Measurements from ENCODE around the gene AP1B1. TPM values are rescaled to one million over a fixed set of nuclear protein-coding genes. Genes with fewer than 3 reads are reported as not detected.
"Not testable (repeated sequence)": the region's sequence is repeated elsewhere in the genome, so short reads cannot be mapped to it uniquely, and the experiment has no call there.

The AP1B1 gene
- polyA plus RNA-seq, 1 donor from 2014 or later, result 43.8 TPM

DNA sequence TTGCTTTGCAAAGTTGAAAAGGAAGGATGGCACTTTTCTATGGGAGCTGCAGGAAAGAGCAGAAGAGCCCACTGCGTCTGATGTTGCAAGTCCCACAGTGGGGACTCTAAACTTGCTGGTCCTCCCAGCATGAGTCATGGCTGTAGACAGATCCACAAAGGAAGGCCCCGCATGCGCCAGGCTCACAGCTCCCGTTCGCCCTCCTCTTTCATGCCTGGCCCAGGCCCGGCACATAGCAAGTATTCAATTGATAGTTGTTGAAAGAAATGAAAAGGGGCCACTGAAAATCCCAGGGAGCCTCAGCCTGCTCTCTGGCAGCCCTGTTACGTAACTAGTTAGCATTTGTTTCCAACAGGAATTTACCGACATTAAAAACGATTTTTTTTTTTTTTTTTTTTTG lies 18.9 kb downstream of the AP1B1 start:
- no peak overlapping the region for H3K27ac ChIP-seq (ENCODE audit: low read length)
- H3K27me3 ChIP-seq (ENCODE audit: insufficient read depth, low read depth, low read length), result no peaks in the 10 kb centered on the region
- TF ChIP-seq EP300 (conservative IDR thresholded peaks at IDR 0.05; ENCODE audit: poor library complexity, severe bottlenecking) (no peak), TAF1 (IDR thresholded peaks at IDR 0.05; ENCODE audit: low read depth) (no peak), RAD21 (conservative IDR thresholded peaks at IDR 0.05) (no peak), POLR2AphosphoS5 (IDR thresholded peaks at IDR 0.05) (no peak), MXI1 (conservative IDR thresholded peaks at IDR 0.05; ENCODE audit: poor library complexity, severe bottlenecking) (no peak), EZH2 (IDR thresholded peaks at IDR 0.05; ENCODE audit: borderline replicate concordance, insufficient read depth, low read length, poor library complexity, severe bottlenecking) (no peak)
- TF ChIP-seq, protein P1, sequence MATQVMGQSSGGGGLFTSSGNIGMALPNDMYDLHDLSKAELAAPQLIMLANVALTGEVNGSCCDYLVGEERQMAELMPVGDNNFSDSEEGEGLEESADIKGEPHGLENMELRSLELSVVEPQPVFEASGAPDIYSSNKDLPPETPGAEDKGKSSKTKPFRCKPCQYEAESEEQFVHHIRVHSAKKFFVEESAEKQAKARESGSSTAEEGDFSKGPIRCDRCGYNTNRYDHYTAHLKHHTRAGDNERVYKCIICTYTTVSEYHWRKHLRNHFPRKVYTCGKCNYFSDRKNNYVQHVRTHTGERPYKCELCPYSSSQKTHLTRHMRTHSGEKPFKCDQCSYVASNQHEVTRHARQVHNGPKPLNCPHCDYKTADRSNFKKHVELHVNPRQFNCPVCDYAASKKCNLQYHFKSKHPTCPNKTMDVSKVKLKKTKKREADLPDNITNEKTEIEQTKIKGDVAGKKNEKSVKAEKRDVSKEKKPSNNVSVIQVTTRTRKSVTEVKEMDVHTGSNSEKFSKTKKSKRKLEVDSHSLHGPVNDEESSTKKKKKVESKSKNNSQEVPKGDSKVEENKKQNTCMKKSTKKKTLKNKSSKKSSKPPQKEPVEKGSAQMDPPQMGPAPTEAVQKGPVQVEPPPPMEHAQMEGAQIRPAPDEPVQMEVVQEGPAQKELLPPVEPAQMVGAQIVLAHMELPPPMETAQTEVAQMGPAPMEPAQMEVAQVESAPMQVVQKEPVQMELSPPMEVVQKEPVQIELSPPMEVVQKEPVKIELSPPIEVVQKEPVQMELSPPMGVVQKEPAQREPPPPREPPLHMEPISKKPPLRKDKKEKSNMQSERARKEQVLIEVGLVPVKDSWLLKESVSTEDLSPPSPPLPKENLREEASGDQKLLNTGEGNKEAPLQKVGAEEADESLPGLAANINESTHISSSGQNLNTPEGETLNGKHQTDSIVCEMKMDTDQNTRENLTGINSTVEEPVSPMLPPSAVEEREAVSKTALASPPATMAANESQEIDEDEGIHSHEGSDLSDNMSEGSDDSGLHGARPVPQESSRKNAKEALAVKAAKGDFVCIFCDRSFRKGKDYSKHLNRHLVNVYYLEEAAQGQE (IDR thresholded peaks at IDR 0.05; ENCODE audit: borderline replicate concordance), result no peak
- TF ChIP-seq, protein P2, sequence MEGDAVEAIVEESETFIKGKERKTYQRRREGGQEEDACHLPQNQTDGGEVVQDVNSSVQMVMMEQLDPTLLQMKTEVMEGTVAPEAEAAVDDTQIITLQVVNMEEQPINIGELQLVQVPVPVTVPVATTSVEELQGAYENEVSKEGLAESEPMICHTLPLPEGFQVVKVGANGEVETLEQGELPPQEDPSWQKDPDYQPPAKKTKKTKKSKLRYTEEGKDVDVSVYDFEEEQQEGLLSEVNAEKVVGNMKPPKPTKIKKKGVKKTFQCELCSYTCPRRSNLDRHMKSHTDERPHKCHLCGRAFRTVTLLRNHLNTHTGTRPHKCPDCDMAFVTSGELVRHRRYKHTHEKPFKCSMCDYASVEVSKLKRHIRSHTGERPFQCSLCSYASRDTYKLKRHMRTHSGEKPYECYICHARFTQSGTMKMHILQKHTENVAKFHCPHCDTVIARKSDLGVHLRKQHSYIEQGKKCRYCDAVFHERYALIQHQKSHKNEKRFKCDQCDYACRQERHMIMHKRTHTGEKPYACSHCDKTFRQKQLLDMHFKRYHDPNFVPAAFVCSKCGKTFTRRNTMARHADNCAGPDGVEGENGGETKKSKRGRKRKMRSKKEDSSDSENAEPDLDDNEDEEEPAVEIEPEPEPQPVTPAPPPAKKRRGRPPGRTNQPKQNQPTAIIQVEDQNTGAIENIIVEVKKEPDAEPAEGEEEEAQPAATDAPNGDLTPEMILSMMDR (IDR thresholded peaks at IDR 0.05; ENCODE audit: poor library complexity, severe bottlenecking), result no peak
- H3F3A ChIP-seq (ENCODE audit: insufficient read depth, low read length, poor library complexity, severe bottlenecking), result no peaks in the 10 kb centered on the region
- no peak overlapping the region for H2AFZ ChIP-seq (ENCODE audit: low read depth, low read length)
- no peaks in the 10 kb centered on the region for H3K9me2 ChIP-seq (ENCODE audit: insufficient read depth, low read length)
- H3K4me2 ChIP-seq (ENCODE audit: low read length), result no peak overlapping the region
- H3K9me3 ChIP-seq (ENCODE audit: low read length), result no peaks in the 10 kb centered on the region
- H3K79me2 ChIP-seq (replicated peaks; ENCODE audit: insufficient read depth, low read length), result no peaks in the 10 kb centered on the region
- no peak overlapping the region for H3K9ac ChIP-seq (ENCODE audit: low read length)
- no peaks in the 10 kb centered on the region for H3K36me3 ChIP-seq (ENCODE audit: insufficient read depth, low read length)
- H3K4me3 ChIP-seq (ENCODE audit: low read length), result no peak overlapping the region
- H4K20me1 ChIP-seq (ENCODE audit: insufficient read depth), result no peaks in the 10 kb centered on the region

DNA sequence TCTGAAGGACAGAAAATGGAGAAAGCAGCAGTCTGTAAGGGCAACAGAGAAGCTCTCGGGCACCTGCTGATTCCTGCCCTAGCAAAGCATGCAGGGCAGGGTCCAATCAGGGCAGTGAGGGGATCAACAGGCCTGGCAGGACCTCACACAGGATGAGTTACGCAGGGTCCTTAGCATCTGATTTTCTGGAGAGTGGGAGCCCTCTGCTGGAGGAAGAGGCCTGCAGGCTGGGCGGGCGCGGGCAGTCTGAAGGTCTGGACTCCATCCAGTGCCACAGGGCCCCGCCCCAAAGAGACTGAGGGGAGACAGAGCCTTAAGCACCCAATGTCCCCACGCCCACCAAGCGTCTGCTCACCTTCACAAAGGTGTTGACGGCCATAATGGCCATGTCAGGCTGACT lies 28.9 kb downstream of the AP1B1 start:
- H3K4me2 ChIP-seq (ENCODE audit: low read length), result no peak overlapping the region
- no peak overlapping the region for H2AFZ ChIP-seq (ENCODE audit: low read depth, low read length)
- TF ChIP-seq TAF1 (IDR thresholded peaks at IDR 0.05; ENCODE audit: low read depth), result no peak
- TF ChIP-seq RAD21 (conservative IDR thresholded peaks at IDR 0.05), result no peak
- TF ChIP-seq, protein P2 (IDR thresholded peaks at IDR 0.05; ENCODE audit: poor library complexity, severe bottlenecking), result no peak
- TF ChIP-seq EP300 (conservative IDR thresholded peaks at IDR 0.05; ENCODE audit: poor library complexity, severe bottlenecking), result no peak
- TF ChIP-seq, protein P1 (IDR thresholded peaks at IDR 0.05; ENCODE audit: borderline replicate concordance), result no peak
- no peak for TF ChIP-seq POLR2AphosphoS5 (IDR thresholded peaks at IDR 0.05)
- no peak for TF ChIP-seq MXI1 (conservative IDR thresholded peaks at IDR 0.05; ENCODE audit: poor library complexity, severe bottlenecking)
- no peak for TF ChIP-seq EZH2 (IDR thresholded peaks at IDR 0.05; ENCODE audit: borderline replicate concordance, insufficient read depth, low read length, poor library complexity, severe bottlenecking)
- TF ChIP-seq SMC3 (conservative IDR thresholded peaks at IDR 0.05; ENCODE audit: poor library complexity), result no peak
- no peak overlapping the region for H3K4me3 ChIP-seq (ENCODE audit: low read length)
- H3K27ac ChIP-seq (ENCODE audit: low read length), result no peak overlapping the region
- H3K9ac ChIP-seq (ENCODE audit: low read length), result no peak overlapping the region
- H3K9me3 ChIP-seq (ENCODE audit: low read length), result no peaks in the 10 kb centered on the region
- H4K20me1 ChIP-seq (ENCODE audit: insufficient read depth), result no peaks in the 10 kb centered on the region
- H3F3A ChIP-seq (ENCODE audit: insufficient read depth, low read length, poor library complexity, severe bottlenecking), result no peaks in the 10 kb centered on the region
- no peaks in the 10 kb centered on the region for H3K9me2 ChIP-seq (ENCODE audit: insufficient read depth, low read length)
- no peaks in the 10 kb centered on the region for H3K27me3 ChIP-seq (ENCODE audit: insufficient read depth, low read depth, low read length)
- no peaks in the 10 kb centered on the region for H3K79me2 ChIP-seq (replicated peaks; ENCODE audit: insufficient read depth, low read length)
- H3K36me3 ChIP-seq (ENCODE audit: insufficient read depth, low read length), result no peaks in the 10 kb centered on the region

DNA sequence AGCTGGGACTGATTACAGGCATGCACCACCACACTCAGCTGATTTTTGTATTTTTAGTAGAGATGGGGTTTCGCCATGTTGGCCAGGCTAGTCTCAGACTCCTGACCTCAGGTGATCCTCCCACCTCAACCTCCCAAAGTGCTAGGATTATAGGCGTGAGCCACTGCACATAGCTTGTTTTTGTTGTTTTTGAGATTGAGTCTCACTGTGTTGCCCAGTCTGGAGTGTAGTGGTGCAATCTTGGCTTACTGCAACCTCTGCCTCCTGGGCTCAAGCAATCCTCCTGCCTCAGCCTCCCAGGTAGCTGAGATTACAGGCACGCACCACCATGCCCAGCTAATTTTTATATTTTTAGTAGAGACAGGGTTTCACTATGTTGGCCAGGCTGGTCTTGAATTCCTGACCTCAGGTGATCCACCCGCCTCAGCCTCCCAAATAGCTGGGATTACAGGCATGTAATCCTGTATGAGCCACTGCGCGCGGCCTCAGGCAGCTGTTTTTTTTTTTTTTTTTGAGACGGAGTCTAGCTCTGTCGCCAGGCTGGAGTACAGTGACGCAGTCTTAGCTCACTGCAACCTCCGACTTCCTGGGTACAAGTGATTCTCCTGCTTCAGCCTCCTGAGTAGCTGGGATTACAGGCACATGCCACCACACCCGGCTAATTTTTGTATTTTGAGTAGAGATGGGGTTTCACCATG lies 31.0 kb downstream of the AP1B1 start:
- not testable (repeated sequence) for H3K27me3 ChIP-seq (ENCODE audit: insufficient read depth, low read depth, low read length); H3K36me3 ChIP-seq (ENCODE audit: insufficient read depth, low read length)

More for the DNA sequence above, 31.0 kb downstream of the AP1B1 start:
- H2AFZ ChIP-seq (ENCODE audit: low read depth, low read length); H3K4me3 ChIP-seq (ENCODE audit: low read length); H3K9ac ChIP-seq (ENCODE audit: low read length); H3K9me2 ChIP-seq (ENCODE audit: insufficient read depth, low read length); H3K4me2 ChIP-seq (ENCODE audit: low read length); H4K20me1 ChIP-seq (ENCODE audit: insufficient read depth); H3K9me3 ChIP-seq (ENCODE audit: low read length); H3K27ac ChIP-seq (ENCODE audit: low read length); H3F3A ChIP-seq (ENCODE audit: insufficient read depth, low read length, poor library complexity, severe bottlenecking); H3K79me2 ChIP-seq (replicated peaks; ENCODE audit: insufficient read depth, low read length): not testable (repeated sequence)
